ENCODE measurements around the gene IL22RA2. TPM values are rescaled to one million over a fixed set of nuclear protein-coding genes. Genes with fewer than 3 reads are reported as not detected.

Gene IL22RA2
- total and polyA plus RNA-seq, 2 of the 13 experiments (the other 11 are each of a cell fraction or from before 2014, with no cell fraction given): not detected

GRCh38 chr6:137106183-137106582, 67.3 kb downstream of the IL22RA2 start:
- FAIRE-seq (no peak), ATAC-seq (no peak), DNase-seq (ENCODE audit: low spot score) (no peak)
- ChIA-PET POLR2A (no interaction called here), CTCF (ENCODE audit: low intra/inter-chr PET ratio, low total read pairs) (no interaction called here)
- no peak overlapping the region for H3K4me2 ChIP-seq (ENCODE audit: low read depth, low read length)
- H3K27ac ChIP-seq (ENCODE audit: extremely low read length, insufficient read depth, low read length): no peak overlapping the region
- H3K27me3 ChIP-seq (ENCODE audit: control insufficient read depth in 1 of 2, insufficient read depth in 2 of 2, low read length in 2 of 2): no peaks in the 10 kb centered on the region; a peak in 1 of 5 replicates
- intact Hi-C loops (cut with micrococcal nuclease; ENCODE audit: unreplicated experiment) (no loop called here), in situ Hi-C loops (cut with HindIII; ENCODE audit: extremely low pct_ligation_motif_present, low pct_unique_long_range_greater_than_20kb) (no loop called here)
- H3K36me3 ChIP-seq (replicated peaks in 1 of 2; ENCODE audit: control insufficient read depth in 1 of 2, insufficient read depth in 2 of 2, low read length in 2 of 2): no peaks in the 10 kb centered on the region
- TF ChIP-seq ZBTB49 (CRISPR knock-in tag; IDR thresholded peaks at IDR 0.05; ENCODE audit: borderline replicate concordance) (no peak), ZFX (CRISPR knock-in tag; IDR thresholded peaks at IDR 0.05; ENCODE audit: low read depth) (no peak), WIZ (CRISPR knock-in tag; IDR thresholded peaks at IDR 0.05) (no peak), ZBTB20 (CRISPR knock-in tag; IDR thresholded peaks at IDR 0.05; ENCODE audit: borderline replicate concordance, low read depth) (no peak), ZNF431 (CRISPR knock-in tag; IDR thresholded peaks at IDR 0.05; ENCODE audit: borderline replicate concordance, low read depth) (no peak), CENPBD1 (CRISPR knock-in tag; IDR thresholded peaks at IDR 0.05; ENCODE audit: borderline replicate concordance, low read depth) (no peak), TAF15 (IDR thresholded peaks at IDR 0.05; ENCODE audit: low read depth, low read length, poor library complexity, severe bottlenecking) (no peak), TCF7L2 (IDR thresholded peaks at IDR 0.05; ENCODE audit: low read depth, low read length) (no peak), SOX13 (IDR thresholded peaks at IDR 0.05) (no peak), SOX13 (CRISPR knock-in tag; conservative IDR thresholded peaks at IDR 0.05 in 1 of 2, IDR thresholded peaks at IDR 0.05 in 1 of 2) (no peak), LRRFIP1 (CRISPR knock-in tag; conservative IDR thresholded peaks at IDR 0.05) (no peak), KLF9 (CRISPR knock-in tag; IDR thresholded peaks at IDR 0.05; ENCODE audit: low read depth) (no peak), ZFY (CRISPR knock-in tag; IDR thresholded peaks at IDR 0.05) (no peak), MXI1 (IDR thresholded peaks at IDR 0.05; ENCODE audit: borderline replicate concordance, low read depth, low read length) (no peak)
- H3K4me1 ChIP-seq (ENCODE audit: insufficient read depth, low read length): peaks cover 6% of the 10 kb centered on the region
- no peak overlapping the region for H3K9ac ChIP-seq (ENCODE audit: insufficient read depth, low read depth, low read length)
- H3K79me2 ChIP-seq (ENCODE audit: insufficient read depth, low read length): no peaks in the 10 kb centered on the region
- no peak overlapping the region for H2AFZ ChIP-seq (ENCODE audit: low read length)
- H3K4me3 ChIP-seq (replicated peaks in 1 of 3; ENCODE audit: insufficient read depth in 1 of 3, low read depth in 2 of 3, low read length in 3 of 3): no peak overlapping the region
- no TSS peak for BruUV-seq (replicated peaks)
- no peaks in the 10 kb centered on the region for H4K20me1 ChIP-seq (ENCODE audit: insufficient read depth, low read length)
- 54% methylated on average over 3 of the region's 3 CpGs for WGBS (ENCODE audit: low lambda C conversion rate)
- peaks cover 14% of the 10 kb centered on the region; the same call in 1 of the 2 replicates for H3K9me3 ChIP-seq (ENCODE audit: low read length)

All from HepG2 (cell line).